GM18520 (cell line): ENCODE data around the gene ERC2.

Source experiments
- ATAC-seq: cut with Tn5 transposase; IDR thresholded peaks from one replicate; pipeline ENCODE4 v1.9.1; 2021; ENCODE audit not compliant: unreplicated experiment

ERC2 gene

DNA sequence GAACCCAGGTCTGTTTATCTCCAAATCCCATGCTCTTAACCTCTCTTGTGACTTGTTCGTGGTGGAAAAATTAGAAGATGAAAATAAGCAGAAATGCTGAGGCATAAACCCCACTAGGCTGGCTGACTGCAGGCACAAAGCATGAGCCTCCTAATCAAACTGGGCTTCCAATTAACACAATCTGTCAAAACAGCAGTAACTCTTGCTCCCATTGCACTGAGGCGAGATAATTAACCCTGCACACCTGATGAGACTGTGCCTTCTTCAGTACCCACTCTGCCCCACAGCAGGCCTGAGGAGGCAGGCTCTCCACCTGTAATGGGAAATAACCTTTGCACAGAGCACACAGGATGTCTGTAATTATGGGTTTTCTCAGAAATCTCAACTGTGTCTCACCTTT, 696.8 kb downstream of the ERC2 start:
- no peak for ATAC-seq

DNA sequence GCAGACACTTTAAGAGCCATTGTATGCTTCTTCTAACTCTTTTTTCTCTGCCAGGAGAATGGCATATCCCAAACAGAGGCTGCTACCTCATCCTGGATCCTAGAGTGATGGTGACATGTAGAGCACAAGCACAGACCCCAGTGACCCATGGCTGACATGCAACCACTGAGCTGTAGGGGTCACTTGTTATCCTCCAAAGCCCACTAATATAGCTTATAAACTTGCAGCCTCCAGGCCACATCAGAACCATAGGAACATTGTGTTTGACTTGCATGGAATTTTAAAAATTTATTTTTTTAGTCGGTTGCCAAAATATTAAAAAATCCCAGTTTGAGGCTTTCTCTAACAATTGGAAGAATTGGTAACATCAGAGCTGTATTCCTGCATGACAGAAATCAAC, 698.2 kb downstream of the ERC2 start:
- ATAC-seq, result no peak

DNA sequence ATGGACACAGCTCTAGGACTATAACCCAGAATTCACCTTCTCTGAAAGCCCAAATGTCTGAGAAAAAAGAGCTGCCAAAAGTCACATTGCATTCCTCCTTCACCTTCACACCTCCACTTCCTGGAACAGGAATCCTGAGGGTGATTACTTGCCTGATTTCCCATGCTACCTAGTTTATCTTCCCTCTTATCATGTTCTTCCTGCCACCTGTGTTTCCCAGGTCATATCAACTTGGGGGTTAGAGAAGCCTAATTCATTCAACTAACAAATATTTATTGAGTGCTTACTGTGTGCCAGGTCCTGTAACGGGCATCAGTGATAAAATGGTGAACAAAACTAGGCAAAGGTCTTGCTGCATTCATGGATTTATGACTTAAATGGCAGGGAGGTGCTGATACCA, 701.5 kb downstream of the ERC2 start:
- no peak for ATAC-seq

DNA sequence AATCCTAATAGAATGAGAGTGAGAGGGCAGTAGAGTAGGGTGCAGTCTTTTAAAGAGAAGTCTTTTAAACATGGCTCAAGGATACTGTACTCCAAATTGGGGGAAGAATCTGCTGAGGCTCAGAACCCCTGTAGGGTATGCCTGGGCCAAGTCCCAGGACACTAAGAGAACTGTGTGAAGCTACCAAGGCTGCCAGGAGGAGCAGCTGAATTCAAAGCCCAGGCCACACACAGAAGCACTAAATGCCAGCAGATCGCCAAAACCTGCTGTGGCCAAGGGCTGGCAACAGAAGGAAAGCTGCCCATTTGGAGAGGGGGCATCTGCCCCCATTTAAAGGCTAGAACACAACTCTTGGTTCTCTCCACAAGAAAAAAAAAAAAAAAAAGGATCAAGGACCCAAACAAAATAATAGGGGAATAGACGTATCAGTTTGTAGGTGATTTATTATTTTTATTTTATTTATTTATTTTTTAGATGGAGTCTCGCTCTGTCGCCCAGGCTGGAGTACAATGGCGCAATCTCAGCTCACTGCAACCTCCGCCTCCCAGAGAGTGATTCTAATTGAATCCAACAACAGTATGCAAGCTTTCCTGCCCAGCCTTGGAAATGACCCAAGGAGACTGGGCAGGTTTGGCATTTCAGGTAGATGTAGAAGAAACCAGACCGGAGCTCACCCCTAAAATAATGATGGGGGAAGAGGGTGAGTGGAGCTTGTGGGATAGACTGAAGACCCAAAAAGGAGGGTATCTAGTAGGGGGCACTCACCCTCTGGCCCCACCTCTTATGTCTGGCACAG, 702.2 kb downstream of the ERC2 start:
- ATAC-seq, result no peak

DNA sequence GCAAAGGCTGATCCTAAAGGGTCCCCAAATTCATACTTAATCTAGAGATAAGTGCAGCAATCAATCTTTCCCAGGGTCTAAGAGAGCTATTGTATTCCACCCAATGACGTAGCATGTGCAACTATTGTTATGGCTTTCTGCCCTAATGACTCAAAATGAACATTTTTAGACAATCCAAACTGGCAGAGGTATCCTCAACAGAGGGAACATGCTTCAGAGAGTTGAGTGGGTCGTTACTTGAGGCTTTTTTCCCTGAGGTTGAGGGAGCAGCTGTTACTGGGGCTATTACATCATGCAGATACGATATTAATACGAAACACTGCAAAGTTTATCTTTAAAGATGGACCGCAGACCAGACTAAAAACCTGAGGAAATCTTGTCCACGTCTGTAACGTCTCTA, 702.9 kb downstream of the ERC2 start:
- ATAC-seq, result no peak

DNA sequence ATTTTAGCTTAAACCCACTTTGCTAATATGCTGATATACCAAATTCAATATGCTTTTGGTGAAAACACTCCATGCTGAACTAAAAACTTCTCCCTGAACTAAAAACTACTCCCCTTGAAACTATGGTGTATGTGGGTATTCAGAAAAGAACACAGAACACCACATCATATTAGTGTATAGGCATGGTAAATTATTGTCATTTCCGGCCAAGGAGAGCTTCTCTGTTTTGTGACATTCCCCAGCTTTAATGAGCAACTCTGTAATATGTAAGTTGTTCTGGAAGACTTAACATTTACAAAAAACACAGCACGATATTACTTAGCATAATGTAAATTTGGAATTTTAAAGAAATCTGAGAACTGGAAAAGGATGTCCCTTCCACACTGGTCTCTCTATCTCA, 711.3 kb downstream of the ERC2 start:
- ATAC-seq, result no peak

DNA sequence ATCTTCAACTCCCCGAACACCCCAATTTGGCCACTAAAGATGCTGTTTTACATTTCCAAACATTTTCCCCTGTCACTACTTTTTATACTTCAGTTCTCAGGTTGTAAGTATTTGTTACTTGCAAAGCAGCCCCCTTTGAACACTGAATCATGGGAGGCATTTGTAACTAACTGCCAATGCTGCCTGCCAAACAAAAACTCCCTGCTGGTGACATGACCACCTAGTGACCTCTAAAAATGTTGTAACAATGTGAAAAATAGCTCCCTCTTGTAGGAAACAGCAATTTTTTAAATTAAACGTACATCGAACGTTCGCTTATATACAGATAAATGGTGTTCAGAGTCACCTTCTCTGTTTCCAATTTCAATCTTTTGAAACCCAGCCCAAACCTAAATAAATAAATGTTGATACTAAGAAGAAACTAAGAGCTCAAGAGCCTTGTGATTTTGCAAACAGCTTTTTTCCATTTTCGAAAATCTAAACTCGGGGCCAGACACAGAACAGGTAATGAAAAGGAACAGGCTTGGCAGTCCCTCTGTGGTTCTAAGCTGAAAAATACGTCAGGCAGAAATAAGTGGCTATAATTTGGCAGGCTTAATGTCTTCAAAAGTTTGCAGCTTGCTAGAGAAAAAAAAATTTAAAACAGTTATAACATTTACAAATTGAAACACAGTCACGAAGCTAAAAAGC, 712.6 kb downstream of the ERC2 start:
- no peak for ATAC-seq

DNA sequence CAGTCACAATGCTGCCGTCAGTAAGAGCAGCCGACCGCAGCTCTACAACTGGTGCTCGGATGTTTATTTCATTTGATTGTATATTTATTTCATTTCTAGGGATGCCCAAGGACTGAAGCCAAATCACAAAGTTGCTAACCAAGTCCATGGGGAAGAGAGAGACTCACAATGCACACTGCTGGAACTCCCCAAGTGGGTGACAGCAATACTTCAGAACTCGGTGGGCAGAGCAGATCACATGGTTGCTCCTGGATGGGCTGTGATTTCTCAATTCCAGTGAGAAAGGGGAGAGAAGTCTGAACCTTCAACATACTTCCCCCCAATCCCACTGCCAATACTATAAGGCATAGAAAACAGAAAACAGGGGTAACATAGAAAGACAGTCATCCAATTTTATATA, 715.4 kb downstream of the ERC2 start:
- ATAC-seq, result no peak

DNA sequence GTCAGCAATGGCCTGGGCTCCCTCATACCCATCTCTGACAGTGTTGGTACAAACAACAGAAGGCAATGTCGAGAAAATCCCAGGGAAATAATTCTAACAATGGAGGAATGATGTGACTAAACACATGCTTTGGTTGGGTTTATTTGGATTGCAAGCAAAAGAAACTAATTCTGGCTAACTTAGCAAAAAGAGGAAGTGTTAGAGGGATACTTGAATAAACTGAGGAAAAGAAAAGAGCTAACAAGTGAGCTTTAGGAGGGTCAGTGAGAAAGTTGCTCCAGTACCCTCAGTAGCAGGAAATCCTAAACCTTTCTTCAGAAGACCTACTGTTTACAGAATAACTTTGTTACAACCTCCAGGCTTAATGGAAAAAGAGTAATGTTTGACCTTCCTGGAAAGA, 716.5 kb downstream of the ERC2 start:
- no peak for ATAC-seq

DNA sequence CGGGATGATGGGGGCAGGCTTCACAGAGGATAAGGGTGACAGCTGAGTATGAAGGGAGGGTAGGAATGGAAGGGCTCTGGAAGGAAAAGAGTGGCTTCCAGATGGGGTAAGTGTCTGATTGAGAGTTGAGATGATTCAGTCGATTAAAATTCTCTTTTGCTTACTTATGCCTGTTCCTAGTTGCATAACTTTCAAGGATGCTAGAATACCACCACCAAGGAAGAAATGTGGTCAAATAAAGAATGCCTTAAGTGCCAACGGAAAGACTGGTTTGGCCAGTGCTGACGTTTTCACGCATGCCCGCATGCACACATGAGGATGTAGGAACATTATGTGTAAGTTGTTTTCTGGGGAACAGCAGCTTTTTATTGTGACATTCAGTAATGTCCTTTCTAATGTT, 717.7 kb downstream of the ERC2 start:
- no peak for ATAC-seq

DNA sequence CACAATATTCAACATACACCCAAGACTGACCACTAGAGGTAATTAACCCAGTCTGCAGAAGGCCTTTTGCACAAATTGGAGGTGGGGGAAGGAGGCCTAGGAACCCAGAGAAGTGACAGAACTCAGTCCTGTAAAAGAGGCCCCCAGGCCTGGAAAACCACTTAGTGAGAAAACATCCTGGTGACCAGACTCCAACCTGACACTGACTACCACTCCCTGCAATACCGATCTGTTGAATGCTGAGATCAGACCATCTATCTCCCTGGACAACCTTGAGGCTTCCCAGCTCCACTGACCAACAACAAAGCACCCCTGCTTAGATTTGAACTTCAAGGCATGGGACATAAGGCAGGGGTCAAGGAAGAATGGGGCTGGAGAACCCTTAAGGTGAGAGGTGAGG, 719.2 kb downstream of the ERC2 start:
- no peak for ATAC-seq

DNA sequence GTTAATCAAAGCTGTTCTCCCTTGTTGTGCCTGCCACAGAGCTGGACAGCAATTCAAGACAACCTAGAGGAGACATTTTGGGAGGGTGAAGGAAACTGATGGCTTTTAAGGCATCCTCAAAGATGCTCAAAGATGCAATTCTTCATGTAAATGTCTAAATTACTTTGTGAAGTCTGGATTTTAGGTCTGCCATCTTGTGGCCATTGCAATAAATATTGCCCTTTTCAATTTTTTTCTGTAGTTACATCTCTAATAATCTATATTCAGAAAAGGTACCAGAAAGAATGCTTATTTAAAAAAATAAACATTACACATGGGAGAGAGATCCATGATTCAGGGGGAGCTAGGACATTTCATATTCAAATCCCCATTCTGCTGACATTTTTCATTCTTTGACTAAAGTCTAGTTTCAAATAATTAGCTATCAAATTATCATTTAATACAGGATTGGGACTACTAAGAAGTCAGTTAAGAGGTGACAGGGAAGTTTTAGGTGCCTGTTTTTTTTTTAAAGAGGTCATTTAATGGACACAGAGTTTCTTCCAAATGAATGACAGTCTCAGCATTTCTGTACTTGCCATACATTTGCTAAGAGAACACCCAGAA, 721.4 kb downstream of the ERC2 start:
- ATAC-seq, result no peak

DNA sequence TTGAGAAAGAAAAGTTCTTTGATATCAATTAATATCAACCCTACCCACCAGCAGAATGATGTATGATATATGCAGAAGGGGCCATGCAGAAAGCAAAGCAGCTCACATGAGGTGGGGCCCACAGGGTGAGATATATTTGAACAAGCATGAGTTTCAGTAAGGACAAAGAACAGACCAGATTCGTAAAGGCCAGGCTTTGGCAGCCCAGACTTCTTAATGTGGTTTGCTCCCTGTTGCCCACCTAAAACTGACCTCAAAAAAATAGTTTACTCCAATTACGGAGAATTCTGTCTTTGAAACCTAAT, 725.5 kb downstream of the ERC2 start:
- no peak for ATAC-seq

DNA sequence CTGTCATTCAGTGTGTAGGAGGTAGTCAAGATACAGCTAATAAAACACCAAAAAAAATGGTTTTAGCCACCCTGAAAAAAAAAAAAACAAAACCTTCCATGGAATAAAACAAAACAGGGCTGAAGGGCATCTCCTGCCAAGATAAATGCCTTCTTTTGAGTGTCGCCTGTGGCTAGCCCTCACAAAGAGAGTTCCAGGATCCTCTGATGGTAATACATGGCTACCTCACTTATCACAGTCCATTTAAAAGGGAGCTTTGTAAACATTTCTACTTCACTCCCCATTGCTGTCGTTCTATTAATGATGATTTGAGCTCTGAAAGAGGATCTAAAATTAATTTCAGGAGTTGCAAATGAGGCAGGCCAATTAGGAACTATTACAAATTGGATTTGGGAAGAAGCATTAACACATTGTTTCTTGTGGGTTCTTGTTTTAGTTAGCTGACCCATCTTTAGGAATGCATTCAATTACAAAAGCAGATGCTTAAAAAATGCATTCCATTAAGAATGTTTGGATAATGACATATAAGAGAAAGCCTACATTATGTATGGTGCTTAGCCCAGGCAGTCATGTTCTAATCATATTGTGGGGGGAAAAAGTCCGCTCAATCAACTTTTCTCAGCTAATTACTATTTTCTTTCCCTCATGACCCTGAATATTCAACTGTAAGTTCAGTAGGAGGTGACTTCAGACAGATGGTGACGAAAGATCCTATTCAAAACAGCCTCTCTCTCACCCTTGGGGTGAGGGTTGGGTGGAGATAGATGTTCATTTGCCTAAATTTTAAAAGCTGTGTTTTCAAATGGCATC, 726.0 kb downstream of the ERC2 start:
- no peak for ATAC-seq

DNA sequence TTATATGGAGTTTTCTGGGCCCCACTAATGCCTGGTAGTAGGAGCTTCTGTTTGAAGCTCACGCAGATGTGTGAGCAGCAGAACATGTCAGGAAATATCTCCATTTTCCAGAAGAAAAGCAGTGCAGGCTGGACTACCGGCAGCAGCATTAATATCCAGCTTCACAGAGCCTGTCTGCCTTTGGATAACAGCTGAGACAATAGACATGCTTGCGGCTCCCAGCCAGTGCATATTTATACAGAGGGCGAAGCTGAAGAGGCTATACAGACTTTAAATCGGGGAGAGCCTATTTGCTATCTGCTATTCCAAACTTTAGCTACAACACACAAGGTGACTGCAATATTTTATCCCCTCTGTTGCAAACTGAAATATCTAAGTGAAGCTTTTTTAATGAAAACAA, 731.1 kb downstream of the ERC2 start:
- ATAC-seq, result no peak

DNA sequence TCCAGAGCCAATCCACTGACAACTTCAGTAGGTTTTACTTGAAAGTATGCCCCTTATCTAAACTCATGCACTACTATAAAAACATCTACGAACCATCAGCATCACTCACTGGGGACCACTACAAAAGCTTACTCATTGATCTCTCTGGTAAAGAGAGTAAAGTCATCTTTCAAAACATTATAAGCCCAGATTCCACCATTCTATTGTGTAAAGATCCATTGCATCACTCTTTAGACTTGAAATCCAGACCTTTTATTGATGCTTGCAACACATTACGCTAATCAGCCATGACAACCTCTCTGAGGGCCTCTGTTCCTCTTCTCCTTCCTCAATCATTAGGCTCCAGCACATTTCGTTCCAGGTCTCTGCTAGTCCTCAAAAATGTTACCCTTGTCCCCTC, 732.3 kb downstream of the ERC2 start:
- no peak for ATAC-seq

DNA sequence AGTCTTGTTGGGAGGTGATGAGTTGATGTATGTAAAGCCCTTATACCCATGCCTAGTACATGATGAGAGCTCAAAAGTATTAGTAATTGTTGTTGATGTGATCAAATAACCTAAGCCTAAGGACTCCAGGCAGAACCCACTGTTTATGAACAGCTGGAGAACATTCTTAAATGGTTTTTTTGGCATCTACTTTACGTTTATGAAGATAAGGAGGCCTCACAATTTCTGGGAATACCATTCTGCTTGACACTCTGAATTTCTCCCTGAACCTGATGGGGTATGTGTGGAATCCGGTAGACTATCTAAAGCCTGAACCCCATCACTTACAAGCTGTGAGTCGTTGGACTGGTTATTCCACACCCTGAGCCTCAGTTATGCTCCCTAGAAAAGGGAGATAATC, 736.5 kb downstream of the ERC2 start:
- no peak for ATAC-seq

DNA sequence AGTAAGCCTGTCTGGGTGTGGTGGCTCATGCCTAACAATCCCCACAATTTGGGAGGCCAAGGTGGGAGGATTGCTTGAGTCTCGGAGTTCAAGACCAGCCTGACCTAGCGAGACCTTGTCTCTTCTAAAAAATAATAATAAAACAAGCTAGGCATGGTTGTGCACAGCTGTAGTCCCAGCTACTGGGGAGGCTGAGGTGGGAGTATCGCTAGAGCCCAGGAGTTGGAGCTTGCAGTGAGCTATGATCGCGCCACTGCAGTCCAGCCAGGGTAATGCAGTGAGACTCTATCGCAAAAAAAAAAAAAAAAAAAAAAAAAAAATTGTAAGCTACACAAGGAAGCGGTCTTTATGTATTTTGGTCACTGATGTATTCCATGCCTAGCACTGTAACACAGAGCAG, 738.7 kb downstream of the ERC2 start:
- no peak for ATAC-seq

DNA sequence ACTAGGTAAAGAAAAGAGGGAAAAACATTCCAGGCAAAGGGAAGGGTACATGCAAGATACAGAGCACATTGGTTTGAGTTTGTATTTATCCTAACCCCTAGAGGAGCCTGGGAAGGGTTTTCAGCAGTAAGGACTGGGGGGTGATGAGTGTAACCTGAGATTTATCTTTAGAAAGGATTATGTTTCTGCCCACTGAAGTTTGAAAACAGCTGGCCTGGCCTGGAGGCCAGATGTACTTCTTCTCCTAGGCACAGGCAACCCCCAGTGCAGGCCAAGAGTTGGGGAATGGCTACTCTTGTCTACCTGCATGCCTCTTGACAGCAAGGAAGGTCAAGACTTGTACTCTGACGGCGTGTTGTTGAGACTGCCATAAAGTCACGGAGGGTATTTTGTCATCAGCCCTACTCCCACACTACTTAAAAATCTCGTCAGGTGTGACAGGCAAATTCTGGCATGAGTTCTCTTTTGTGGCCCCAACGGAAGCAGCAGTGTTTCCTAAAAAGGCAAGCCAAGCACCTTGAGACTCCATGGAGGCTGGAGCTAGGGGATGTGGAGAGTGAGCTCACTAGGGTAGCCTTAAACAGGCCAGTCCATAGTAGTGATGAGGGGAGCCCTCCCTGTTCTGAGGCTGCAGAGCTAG, 739.7 kb downstream of the ERC2 start:
- ATAC-seq, result no peak

DNA sequence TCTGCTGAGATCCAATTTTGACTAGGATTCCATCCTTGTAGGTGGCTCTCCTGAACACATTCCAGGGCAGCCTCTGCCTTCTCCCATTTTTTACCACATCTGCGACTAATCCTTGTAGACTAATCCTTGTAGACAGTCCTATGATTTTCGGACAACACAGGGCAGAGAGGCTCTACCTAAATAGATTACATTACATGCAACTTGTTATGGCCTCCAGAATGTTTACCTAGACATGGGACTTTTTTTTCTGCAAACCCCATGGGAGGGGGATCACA, 741.8 kb downstream of the ERC2 start:
- no peak for ATAC-seq

DNA sequence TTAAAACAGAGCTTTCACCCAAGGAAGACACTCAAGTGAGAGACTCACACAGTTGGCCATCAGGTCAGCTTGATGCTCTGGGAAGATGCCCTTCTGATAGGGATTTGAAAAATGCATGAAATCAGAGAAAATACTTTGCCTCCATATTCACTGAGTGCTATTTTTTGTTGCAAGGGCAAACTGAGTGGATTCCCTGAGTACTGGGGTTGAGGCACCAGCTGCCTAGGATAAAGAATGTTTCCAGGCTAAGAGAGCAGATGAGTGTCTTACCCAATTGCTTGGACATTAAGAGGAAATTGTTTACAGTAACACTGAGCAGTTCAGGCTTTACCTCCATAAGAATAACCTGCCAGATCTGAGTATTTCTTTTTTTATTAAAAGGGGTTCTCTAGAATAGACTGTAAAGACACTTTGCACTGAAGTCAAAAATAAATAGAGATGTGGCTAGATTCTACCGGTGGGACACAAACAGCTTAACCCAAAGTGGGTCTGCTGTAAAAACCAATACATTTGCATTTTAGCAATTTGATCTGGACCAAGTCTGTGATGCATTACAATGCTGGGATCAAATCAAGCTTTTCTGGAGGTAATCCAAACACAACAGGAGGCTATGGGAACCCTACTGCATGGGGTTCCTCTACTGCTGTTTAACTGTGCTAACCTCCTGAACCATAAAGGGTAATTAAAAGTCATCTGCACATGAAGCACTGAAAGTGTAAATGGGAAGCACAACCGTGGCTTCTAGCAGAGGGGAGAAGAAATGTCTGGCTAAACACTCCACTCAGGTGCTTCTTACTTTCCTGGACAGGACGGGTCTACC, 742.4 kb downstream of the ERC2 start:
- no peak for ATAC-seq
